Heart right ventricle (tissue), 16 donors: Measurements from ENCODE around the gene ULK1. TPM values are rescaled to one million over a fixed set of nuclear protein-coding genes. Genes with fewer than 3 reads are reported as not detected.
A peak's percentile ranks its signal among the peaks of the same experiment; 100 is the strongest.

ENCODE experiments used
- ATAC-seq, 8 donors: fragments of 200-7000 bp; cut with Tn5 transposase; one replicate each; pipeline ENCODE4 v1.9.1; 2020; ENCODE audit warnings: mild to moderate bottlenecking in 8 of 8, moderate library complexity in 8 of 8, moderate number of reproducible peaks in 1 of 8
- DNase-seq, 2 donors: peaks; one replicate each; pipeline ENCODE4 v3.0.0-alpha.2; 2020
- H3K27ac ChIP-seq, 10 donors: fragments of 200-600 bp; sonication (generic) in 2 of 10; one replicate each; pipeline versions ENCODE4 v1.5.0 to v1.8.0; 2020 to 2022; ENCODE audit warnings: mild to moderate bottlenecking in 3 of 10
- H3K27me3 ChIP-seq, 7 donors: fragments of 200-600 bp; one replicate each; pipeline ENCODE4 v1.8.0; 2021 to 2022; ENCODE audit warnings: mild to moderate bottlenecking in 2 of 7
- H3K36me3 ChIP-seq, 9 donors: fragments of 200-600 bp; sonication (generic) in 1 of 9; one replicate each; pipeline versions ENCODE4 v1.5.0 to v1.8.0; 2020 to 2022; ENCODE audit warnings: mild to moderate bottlenecking in 2 of 9
- H3K4me1 ChIP-seq, 9 donors: fragments of 200-600 bp; sonication (generic) in 1 of 9; one replicate each; pipeline versions ENCODE4 v1.5.0 to v1.8.0; 2020 to 2022; ENCODE audit warnings: mild to moderate bottlenecking in 4 of 9
- H3K4me3 ChIP-seq, 10 donors: fragments of 200-600 bp; sonication (generic) in 2 of 10; one replicate each; pipeline versions ENCODE4 v1.5.0 to v1.8.0; 2020 to 2022; ENCODE audit warnings: mild to moderate bottlenecking in 7 of 10, moderate library complexity in 2 of 10
- H3K9me3 ChIP-seq, 11 donors: fragments of 200-600 bp in 10 of 11; sonication (generic) in 2 of 11; one replicate each; pipeline versions ENCODE4 v1.5.0 to v1.8.0; 2013 to 2022; ENCODE audit warnings: mild to moderate bottlenecking in 2 of 11, control low read depth in 1 of 11, moderate library complexity in 1 of 11
- CTCF ChIP-seq, 9 donors: fragments of 200-600 bp; sonication (generic) in 2 of 9; IDR thresholded peaks; one replicate each; pipeline versions ENCODE4 v1.5.0 to v1.8.0; 2021 to 2022; ENCODE audit warnings: antibody characterized with exemption in 9 of 9, mild to moderate bottlenecking in 5 of 9, moderate library complexity in 1 of 9
- WGBS, 2 donors: extraction: QIAGEN DNeasy Blood & Tissue Kit; methylation state at CpG; one replicate each; pipeline ENCODE4 v1.1.7; 2013; ENCODE audit warnings: inconsistent platforms in 1 of 2; 5-methylcytosine and 5-hydroxymethylcytosine counted together
- intact Hi-C, 10 donors: fragments of 100-400 bp; cut with DNase I; formaldehyde crosslinking; loops; one replicate each; pipeline versions ENCODE4 v1.11.1 to v1.14.2; 2022
- polyA plus RNA-seq, 2 donors: library from polyadenylated mRNA; stranded (reverse); fragments of 200-250 nt; gene quantifications; one replicate each; pipeline ENCODE4 v1.2.3, GENCODE V29; 2013
- total RNA-seq, 10 donors: library from RNA; stranded (reverse); fragmentation: NEBNext Ultra II Directional in 3 of 10; extraction: Animal tissue kit (Norgen Biotek cat#: 25700) in 3 of 10; gene quantifications; one replicate each; pipeline versions ENCODE4 v1.2.1 to v1.2.4, GENCODE V29; 2021 to 2023
- donor health status: Arrhythmogenic right ventricular cardiomyopathy.
- donor health status: ischemic (EF 13 %, LVEDD 7.1; RV severe dilation, severe dysfunction).
- donor health status: healthy with polysubstance abuse.
- donor health status: DM: no; HTN: yes; CAD: no.
- donor health status: DM: no; HTN: no; CAD: no.
- donor health status: ischemic (EF 25% LVEDD 6.9; RV normal size, moderate dysfunction).
- donor health status: ischemic (EF 25% LVEDD 5.7; RV mildly dilated, moderate dysfunction).
- donor health status: healthy.
- donor health status: DM: yes; HTN: yes; CAD: no.
- donor health status: Ischemic cardiomyopathy.
- donor health status: ischemic (EF 35%, LVEDD 5.7; RV mildly dilated, moderate dysfunction).
- donor health status: nonischemic (EF 11% LVEDD 7.7; RV severe dilation, severe dysfunction).
- donor health status: DM: yes; HTN: yes; CAD: no.
- donor health status: PGD.
- donor health status: ischemic (EF 29% LVEDD 5.4; RV normal size, mild dysfunction).
- donor health status: nonischemic (EF 23%, LVEDD 6.1; RV moderate dilation, normal function).

Gene ULK1
- total and polyA plus RNA-seq, 12 donors, result 10.7 to 77.7 (median 48.6) TPM

- intact Hi-C loops, result no loop called here
- H3K27me3 ChIP-seq, result no peaks in the 10 kb centered on the region
Measured at GRCh38 chr12:131909081-131909751, 14.8 kb downstream of the ULK1 start.

GRCh38 chr12:131909752-131910219 is 15.4 kb downstream of the ULK1 start:
- Histone ChIP-seq H3K27ac (no peak overlapping the region), H3K4me3 (no peak overlapping the region), H3K36me3 (peaks cover 10 to 87% (median 57%) of the 10 kb centered on the region in 9 donors), H3K9me3 (no peaks in the 10 kb centered on the region), H3K4me1 (peaks cover 11 to 43% (median 25%) of the 10 kb centered on the region in 9 donors), H3K27me3 (no peaks in the 10 kb centered on the region)
- WGBS, 2 donors, result 91 to 93% methylated on average over 26 of the region's 26 CpGs
- intact Hi-C loops, result no loop called here
- ATAC-seq, result no peak
- DNase-seq, result peak in 1 of 2 donors; percentile 4
- no peak for TF ChIP-seq CTCF (IDR thresholded peaks at IDR 0.05)

More at GRCh38 chr12:131909081-131909751, 14.8 kb downstream of the ULK1 start:
- H3K36me3 ChIP-seq, result peaks cover 4 to 82% (median 51%) of the 10 kb centered on the region in 9 donors
- DNase-seq (peak in 1 of 2 donors; percentile 4), ATAC-seq (no peak)
- no peak overlapping the region for H3K27ac ChIP-seq
- H3K4me3 ChIP-seq, result no peak overlapping the region
- TF ChIP-seq CTCF (IDR thresholded peaks at IDR 0.05), result no peak
- H3K4me1 ChIP-seq, result peaks cover 11 to 48% (median 30%) of the 10 kb centered on the region in 9 donors
- H3K9me3 ChIP-seq, result no peaks in the 10 kb centered on the region
- WGBS, 2 donors, result 95 to 96% methylated on average over 37 to 61 of the region's 61 CpGs

- no peaks in the 10 kb centered on the region for H3K27me3 ChIP-seq
- DNase-seq (no peak), ATAC-seq (no peak)
- no peaks in the 10 kb centered on the region for H3K9me3 ChIP-seq
- no peak for TF ChIP-seq CTCF (IDR thresholded peaks at IDR 0.05)
- peaks cover 10 to 94% (median 64%) of the 10 kb centered on the region in 9 donors for H3K36me3 ChIP-seq
- H3K4me3 ChIP-seq, result no peak overlapping the region
- no peak overlapping the region for H3K27ac ChIP-seq
- WGBS, 2 donors, result 81 to 86% methylated on average over 23 of the region's 23 CpGs
- H3K4me1 ChIP-seq, result peaks cover 11 to 36% (median 20%) of the 10 kb centered on the region in 9 donors
- intact Hi-C loops, result no loop called here
Measured at GRCh38 chr12:131910302-131911027, 16.0 kb downstream of the ULK1 start.

- Histone ChIP-seq H3K9me3 (no peaks in the 10 kb centered on the region), H3K4me3 (no peak overlapping the region), H3K27me3 (no peaks in the 10 kb centered on the region), H3K4me1 (peaks cover 11 to 29% (median 20%) of the 10 kb centered on the region in 9 donors), H3K27ac (peak overlapping the region in 4 of 10 donors; percentile 23 to 79 (median 72)), H3K36me3 (peaks cover 10 to 100% (median 71%) of the 10 kb centered on the region in 9 donors)
- DNase-seq (no peak), ATAC-seq (no peak)
- no peak for TF ChIP-seq CTCF (IDR thresholded peaks at IDR 0.05)
- WGBS, 2 donors, result 93% methylated on average over 17 of the region's 17 CpGs
- intact Hi-C loops, result no loop called here
Measured at GRCh38 chr12:131911028-131911650, 16.7 kb downstream of the ULK1 start.
